Measurements from ENCODE around the gene SF3B4. TPM values are rescaled to one million over a fixed set of nuclear protein-coding genes. Genes with fewer than 3 reads are reported as not detected.

SF3B4 gene
- total and polyA plus RNA-seq, 2 of the 4 experiments (the other 2 are of a cell fraction): 6.6 to 64.4 TPM

DNA sequence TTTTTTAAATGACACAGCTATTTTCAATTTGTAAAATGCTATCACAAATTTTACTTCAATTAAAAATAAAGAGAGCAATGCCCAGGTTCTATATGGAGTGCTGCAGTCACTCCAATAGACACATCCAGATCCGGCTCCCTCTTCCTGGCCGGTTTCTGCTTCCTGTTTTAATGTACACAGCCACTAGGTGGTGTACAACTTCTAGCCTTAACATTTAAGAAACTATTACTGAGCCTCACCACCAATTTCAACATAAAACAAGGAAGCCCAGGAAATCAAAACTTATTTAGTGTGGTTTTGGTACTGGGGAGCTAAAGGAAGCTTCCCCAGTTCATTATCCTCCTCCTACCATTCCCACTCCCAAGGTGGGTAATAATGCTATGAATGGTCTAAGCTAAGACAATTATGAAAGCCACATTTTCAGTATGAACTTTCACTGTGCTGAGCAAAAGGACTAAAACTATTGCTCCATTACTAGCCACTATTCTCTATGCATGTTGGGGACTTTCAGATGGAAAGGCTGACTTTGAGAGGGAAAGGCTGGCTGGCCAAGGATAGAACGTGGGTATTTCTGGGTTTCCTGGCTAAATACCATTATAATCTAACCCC is 34.5 kb upstream of the SF3B4 start:
- no peak overlapping the region for H3K4me3 ChIP-seq (ENCODE audit: insufficient read depth, low read depth, low read length)
- no peak overlapping the region for H2BK5ac ChIP-seq (ENCODE audit: low read depth, low read length, poor library complexity, severe bottlenecking)
- H3K9me1 ChIP-seq (ENCODE audit: insufficient read depth, low read length): peaks cover 7% of the 10 kb centered on the region
- H2BK15ac ChIP-seq (ENCODE audit: low read depth, low read length): no peak overlapping the region
- BruUV-seq (replicated peaks): no TSS peak
- peaks cover 3% of the 10 kb centered on the region; the same call in 1 of the 2 replicates for H3K9me3 ChIP-seq (ENCODE audit: control insufficient read depth, insufficient read depth, low read length)
- no peaks in the 10 kb centered on the region; the same call in 1 of the 2 replicates for H4K20me1 ChIP-seq (ENCODE audit: insufficient read depth, low read length)
- in situ Hi-C loops (cut with MboI; ENCODE audit: low sequenced_read_pairs) (loop anchor here (5.0 kb wide), 2 partner anchors 90 to 205 kb away; no protein-coding TSS in a partner anchor), dilution Hi-C loops (cut with HindIII; ENCODE audit: low sequenced_read_pairs, unreplicated experiment) (no loop called here), intact Hi-C loops (cut with micrococcal nuclease) (loop anchor here (1.0 to 5.0 kb wide), 5 partner anchors 49 to 225 kb away; partner anchors contain the start of genes OTUD7B and VPS45)
- DNase-seq: peak; percentile 82
- WGBS, 2 experiments (ENCODE audit: extremely low coverage in 2 of 2, insufficient read length in 1 of 2): no CpG with 5 or more reads among the region's 3 CpGs
- CTCF ChIA-PET: interaction anchor here (0.6 to 1.3 kb wide), 11 partner anchors 9 to 225 kb away, joined by 3 to 6 read pairs (median 3); partner anchors contain the start of gene OTUD7B
- H2AK5ac ChIP-seq (ENCODE audit: low read depth, low read length): no peak overlapping the region
- ATAC-seq (ENCODE audit: low read depth): peak; percentile 89
- no peaks in the 10 kb centered on the region for H3K27me3 ChIP-seq (ENCODE audit: control insufficient read depth, insufficient read depth, low read length)
- TF ChIP-seq RAD21 (IDR thresholded peaks at IDR 0.05; ENCODE audit: low read length) (peak; percentile 90), SMC3 (IDR thresholded peaks at IDR 0.05; ENCODE audit: low read depth, low read length) (peak; percentile 86), BHLHE40 (IDR thresholded peaks at IDR 0.05; ENCODE audit: low read depth, low read length) (no peak), RCOR1 (IDR thresholded peaks at IDR 0.05; ENCODE audit: insufficient replicate concordance, low read length) (no peak), CEBPB (IDR thresholded peaks at IDR 0.05; ENCODE audit: low read depth, low read length) (peak; percentile 22; the same call in 1 of the 2 replicates), FOS (IDR thresholded peaks at IDR 0.05; ENCODE audit: low read depth, low read length) (no peak), NFE2L2 (IDR thresholded peaks at IDR 0.05; ENCODE audit: low read depth, low read length) (no peak), POLR2A (IDR thresholded peaks at IDR 0.05; ENCODE audit: low read depth, low read length) (0 out of 2 replicates have a peak, but pooled peaks have one; percentile 25)
- TF ChIP-seq, protein P1, sequence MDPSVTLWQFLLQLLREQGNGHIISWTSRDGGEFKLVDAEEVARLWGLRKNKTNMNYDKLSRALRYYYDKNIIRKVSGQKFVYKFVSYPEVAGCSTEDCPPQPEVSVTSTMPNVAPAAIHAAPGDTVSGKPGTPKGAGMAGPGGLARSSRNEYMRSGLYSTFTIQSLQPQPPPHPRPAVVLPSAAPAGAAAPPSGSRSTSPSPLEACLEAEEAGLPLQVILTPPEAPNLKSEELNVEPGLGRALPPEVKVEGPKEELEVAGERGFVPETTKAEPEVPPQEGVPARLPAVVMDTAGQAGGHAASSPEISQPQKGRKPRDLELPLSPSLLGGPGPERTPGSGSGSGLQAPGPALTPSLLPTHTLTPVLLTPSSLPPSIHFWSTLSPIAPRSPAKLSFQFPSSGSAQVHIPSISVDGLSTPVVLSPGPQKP (IDR thresholded peaks at IDR 0.05; ENCODE audit: borderline replicate concordance, low read depth, low read length): no peak
- TF ChIP-seq, protein P2, sequence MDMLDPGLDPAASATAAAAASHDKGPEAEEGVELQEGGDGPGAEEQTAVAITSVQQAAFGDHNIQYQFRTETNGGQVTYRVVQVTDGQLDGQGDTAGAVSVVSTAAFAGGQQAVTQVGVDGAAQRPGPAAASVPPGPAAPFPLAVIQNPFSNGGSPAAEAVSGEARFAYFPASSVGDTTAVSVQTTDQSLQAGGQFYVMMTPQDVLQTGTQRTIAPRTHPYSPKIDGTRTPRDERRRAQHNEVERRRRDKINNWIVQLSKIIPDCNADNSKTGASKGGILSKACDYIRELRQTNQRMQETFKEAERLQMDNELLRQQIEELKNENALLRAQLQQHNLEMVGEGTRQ (IDR thresholded peaks at IDR 0.05; ENCODE audit: low read depth, low read length): no peak
- TF ChIP-seq, protein P3, sequence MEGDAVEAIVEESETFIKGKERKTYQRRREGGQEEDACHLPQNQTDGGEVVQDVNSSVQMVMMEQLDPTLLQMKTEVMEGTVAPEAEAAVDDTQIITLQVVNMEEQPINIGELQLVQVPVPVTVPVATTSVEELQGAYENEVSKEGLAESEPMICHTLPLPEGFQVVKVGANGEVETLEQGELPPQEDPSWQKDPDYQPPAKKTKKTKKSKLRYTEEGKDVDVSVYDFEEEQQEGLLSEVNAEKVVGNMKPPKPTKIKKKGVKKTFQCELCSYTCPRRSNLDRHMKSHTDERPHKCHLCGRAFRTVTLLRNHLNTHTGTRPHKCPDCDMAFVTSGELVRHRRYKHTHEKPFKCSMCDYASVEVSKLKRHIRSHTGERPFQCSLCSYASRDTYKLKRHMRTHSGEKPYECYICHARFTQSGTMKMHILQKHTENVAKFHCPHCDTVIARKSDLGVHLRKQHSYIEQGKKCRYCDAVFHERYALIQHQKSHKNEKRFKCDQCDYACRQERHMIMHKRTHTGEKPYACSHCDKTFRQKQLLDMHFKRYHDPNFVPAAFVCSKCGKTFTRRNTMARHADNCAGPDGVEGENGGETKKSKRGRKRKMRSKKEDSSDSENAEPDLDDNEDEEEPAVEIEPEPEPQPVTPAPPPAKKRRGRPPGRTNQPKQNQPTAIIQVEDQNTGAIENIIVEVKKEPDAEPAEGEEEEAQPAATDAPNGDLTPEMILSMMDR (conservative IDR thresholded peaks at IDR 0.05; ENCODE audit: low read depth, low read length): peak; percentile 80
- H3K23ac ChIP-seq (ENCODE audit: low read depth, low read length): no peak overlapping the region
- H3K4ac ChIP-seq (ENCODE audit: low read depth, low read length): no peak overlapping the region
- no peak overlapping the region for H2AFZ ChIP-seq (replicated peaks; ENCODE audit: low read length, poor library complexity)
- H3K9ac ChIP-seq (ENCODE audit: low read depth, low read length): no peak overlapping the region
- H3K56ac ChIP-seq (ENCODE audit: extremely low read depth, insufficient read depth, low read length): no peak overlapping the region
- no peak overlapping the region for H3K14ac ChIP-seq (replicated peaks; ENCODE audit: low read depth, low read length)
- 0 out of 4 replicates have a peak overlapping the region, but pooled peaks of 1 of the 2 experiments have one; percentile 46 for H4K8ac ChIP-seq (ENCODE audit: low read depth in 2 of 2, low read length in 2 of 2)
- H3K79me1 ChIP-seq (ENCODE audit: low read depth in 1 of 2, low read length in 2 of 2): peaks cover 11 to 32% of the 10 kb centered on the region in 2 experiments
- no peak overlapping the region for H4K5ac ChIP-seq (ENCODE audit: low read depth, low read length)
- peaks cover 41% of the 10 kb centered on the region for H3K36me3 ChIP-seq (ENCODE audit: control insufficient read depth, insufficient read depth, low read length)
- no peak overlapping the region for H3K27ac ChIP-seq (ENCODE audit: insufficient read depth, low read length)
- H3K4me1 ChIP-seq (ENCODE audit: control insufficient read depth, insufficient read depth, low read length): peaks cover 4% of the 10 kb centered on the region
- H2BK120ac ChIP-seq (ENCODE audit: low read depth, low read length): no peak overlapping the region
- H3K4me2 ChIP-seq (ENCODE audit: low read depth, low read length): no peak overlapping the region
- H2AK9ac ChIP-seq (replicated peaks; ENCODE audit: low read depth, low read length, poor library complexity): no peak overlapping the region
- no peak overlapping the region for H2BK20ac ChIP-seq (ENCODE audit: low read depth, low read length)
- POLR2A ChIA-PET (ENCODE audit: unreplicated experiment): no interaction called here
- H3K18ac ChIP-seq (ENCODE audit: low read depth, low read length): no peak overlapping the region
- no peak overlapping the region for H4K91ac ChIP-seq (ENCODE audit: insufficient read depth, low read depth, low read length)
